Measurements from ENCODE around the gene MRPL42.
"Not testable (repeated sequence)": the region's sequence is repeated elsewhere in the genome, so short reads cannot be mapped to it uniquely, and the experiment has no call there.

The MRPL42 gene

DNA sequence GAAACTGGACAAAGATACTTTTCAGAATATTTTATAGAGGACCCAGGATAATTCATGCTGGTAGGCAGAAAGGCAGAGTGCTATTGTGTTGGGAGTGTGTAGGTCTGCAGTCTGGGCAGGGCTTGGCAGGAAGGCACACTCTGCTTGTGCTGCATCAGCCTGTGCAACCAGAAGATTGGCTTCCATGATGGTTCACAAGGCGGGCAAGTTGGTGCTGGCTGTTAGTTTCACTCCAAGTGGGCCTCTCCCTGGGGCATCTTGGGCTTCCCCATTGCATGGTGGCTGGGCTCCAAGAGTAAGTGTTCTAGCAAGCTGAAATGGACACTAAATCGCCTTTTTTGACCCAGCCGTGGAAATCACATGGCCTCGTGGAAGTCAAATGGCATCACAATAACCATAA, 23.7 kb upstream of the MRPL42 start:
- no peak for DNase-seq

DNA sequence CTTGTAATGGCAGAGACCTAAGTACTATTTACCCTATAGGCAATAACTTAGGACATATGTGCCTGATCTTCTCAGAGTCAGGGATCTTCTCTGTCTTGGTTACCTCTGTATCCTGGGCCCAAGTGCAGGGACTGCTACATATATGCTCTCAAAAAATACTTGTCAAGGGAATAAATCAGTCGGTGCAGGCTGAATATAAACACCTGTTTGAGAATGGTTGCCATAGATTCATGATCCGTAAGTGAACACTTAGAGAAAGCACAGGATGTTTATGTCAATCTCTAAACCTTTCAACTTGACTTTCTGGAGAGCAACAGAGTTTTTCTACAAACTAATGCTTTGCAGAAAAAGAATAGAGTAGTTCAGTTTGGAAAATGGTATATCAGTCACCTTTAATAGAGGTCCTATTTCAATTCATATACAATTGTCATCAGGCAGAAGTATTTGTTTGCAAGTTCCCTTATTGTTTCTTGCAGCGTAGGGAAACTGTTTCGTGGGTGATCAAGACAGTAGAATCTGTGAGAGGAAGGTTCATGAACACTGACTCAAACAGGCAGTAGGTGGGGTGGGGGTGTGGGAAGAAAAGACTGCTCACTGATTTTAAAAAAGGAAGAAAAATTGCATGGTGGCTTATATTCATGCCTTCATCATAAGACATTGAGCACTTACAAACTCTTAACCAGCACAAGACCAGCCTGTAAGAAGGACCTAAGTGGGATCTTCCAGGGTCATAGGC, 19.6 kb upstream of the MRPL42 start:
- DNase-seq, result peak in 12 of 56 donors; percentile 5 to 51 (median 26)

DNA sequence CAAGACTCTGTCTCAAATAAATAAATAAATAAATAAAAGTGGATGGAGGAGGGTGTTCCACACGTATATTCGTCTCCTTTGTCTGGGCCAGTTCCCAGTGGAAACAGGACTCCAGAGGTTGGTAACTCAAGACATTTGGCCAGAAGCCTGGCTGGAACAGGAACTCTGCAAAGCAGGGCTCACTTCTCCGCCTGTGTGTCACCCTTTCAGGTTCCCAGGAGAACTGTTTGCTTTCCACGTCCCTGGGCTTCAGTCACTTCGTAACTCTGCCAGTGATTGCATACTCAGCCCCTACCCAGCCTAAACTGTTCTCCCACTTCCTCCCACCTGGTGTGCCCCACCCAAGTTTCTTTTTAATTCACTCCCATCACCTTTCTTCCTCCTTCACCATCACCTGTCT, 18.5 kb upstream of the MRPL42 start:
- peak in 12 of 56 donors; percentile 2 to 38 (median 14) for DNase-seq

DNA sequence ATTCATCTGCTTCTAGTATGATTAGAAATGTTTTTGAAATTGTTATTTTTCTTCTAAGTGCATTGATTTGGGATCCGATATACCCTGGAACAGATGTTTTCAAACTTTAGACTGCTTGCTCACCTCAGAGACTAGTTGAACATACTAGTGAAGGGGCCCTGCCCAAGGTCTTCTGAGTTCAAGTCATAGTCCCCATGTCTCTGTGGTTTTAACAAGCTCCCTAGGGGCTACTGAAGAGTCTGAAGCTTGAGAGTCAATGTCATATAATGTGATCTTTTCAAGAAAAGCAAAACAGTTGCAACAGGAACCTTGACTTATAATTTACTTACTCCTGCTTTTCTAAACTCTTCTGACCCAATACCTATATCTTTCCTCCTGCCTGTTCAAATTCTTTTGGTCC, 18.0 kb upstream of the MRPL42 start:
- DNase-seq, result no peak

DNA sequence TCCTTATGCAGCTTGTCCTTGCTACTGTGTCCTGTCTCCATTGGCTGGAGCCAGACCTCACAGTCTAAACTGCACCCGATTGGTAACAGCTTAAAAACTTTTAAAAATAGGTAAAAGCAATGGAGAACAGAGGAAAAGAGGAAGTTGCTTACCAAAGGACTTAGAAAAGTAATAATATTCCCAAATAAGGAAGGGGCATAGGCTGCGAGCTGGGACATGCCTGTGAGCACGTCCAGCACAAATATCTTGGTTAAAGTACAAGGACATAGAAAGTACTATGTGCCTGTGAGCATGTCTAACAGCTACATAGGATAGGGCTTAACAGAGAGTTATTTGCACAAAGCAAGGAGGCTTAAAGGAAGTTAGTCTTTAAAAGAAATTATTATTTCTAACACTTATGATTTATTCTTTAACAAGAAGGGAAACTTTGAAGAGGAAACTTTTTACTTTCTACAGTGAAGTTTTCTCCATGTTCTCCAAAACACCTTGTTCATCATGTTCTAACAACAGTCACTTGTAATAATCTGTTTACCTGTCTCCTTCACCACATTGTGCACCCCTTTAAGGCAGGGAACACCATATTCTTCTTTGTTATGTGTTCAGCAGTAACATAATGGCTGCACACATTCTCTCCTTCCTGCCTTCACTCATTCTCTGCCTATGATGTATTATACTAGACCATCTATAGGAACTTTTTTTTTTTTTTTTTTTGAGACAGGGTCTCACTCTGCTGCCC, 15.7 kb upstream of the MRPL42 start:
- DNase-seq, result no peak

DNA sequence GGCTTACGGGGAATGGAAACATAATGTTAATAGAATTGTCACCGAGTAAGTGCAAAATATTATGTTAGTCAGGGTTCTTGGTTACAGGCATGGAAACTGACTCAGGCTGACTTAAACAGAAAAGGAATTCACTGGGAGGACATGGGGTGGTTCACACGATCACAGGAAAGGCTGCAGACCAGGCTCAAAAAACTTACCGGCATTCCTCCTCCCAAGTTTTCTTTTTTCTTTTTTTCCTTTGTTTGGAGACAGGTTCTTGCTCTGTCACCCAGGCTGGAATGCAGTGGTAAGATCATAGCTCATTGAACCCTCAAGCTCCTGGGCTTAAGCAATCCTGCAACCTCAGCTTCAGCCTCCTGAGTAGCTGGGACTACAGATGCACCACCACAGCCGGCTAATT, 13.7 kb upstream of the MRPL42 start:
- no peak for DNase-seq

DNA sequence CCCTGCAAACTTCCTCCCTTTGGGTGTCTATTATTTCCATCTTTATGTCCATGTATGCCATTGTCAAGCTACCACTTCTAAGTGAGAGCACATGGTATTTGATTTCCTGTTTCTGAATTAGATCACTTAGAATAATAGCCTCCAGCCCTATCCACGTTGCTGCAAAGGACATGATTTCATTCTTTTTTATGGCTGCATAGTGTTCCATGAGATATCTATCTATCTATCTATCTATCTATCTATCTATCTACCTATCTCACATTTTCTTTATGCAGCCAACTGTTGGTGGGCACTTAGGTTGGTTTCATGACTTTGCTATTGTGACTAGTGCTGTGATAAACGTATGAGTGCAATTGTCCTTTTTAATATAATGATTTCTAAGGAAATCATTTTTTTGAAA, 11.2 kb upstream of the MRPL42 start:
- DNase-seq, result no peak

DNA sequence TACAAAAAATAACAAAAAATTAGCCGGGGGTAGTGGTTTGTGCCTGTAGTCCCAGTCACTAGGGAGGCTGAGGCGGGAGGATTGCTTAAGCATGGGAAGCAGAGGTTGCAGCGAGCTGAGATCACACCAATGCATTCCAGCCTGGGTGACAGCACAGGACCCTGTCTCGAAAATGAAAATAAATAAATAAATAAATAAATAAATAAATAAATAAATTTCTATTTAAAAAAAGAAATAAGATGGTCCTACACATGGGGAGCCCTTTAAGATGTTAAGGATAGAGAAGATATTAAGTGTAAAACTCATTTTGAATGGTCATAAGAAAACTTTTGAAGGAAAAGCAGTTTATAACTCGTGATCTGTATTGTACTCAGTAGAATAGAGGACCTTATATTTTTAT, 8.2 kb upstream of the MRPL42 start:
- no peak for DNase-seq

DNA sequence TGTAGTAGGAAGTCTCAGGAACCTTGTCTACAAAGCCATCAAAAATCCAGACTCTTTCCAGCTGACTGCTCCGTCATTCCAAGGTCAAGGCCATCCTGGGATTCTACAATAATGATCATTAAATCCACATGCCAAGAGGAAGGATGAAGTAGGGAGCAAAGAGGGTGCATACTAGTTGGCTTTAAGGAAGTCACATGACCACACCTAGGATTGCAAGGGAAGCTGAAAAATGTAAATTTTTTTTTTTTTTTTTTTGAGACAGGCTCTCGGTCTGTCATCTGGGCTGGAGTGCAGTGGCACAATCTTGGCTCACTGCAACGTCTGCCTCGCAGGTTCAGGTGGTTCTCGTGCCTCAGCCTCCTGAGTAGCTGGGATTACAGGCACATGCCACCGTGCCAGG, 7.3 kb upstream of the MRPL42 start:
- no peak for DNase-seq

DNA sequence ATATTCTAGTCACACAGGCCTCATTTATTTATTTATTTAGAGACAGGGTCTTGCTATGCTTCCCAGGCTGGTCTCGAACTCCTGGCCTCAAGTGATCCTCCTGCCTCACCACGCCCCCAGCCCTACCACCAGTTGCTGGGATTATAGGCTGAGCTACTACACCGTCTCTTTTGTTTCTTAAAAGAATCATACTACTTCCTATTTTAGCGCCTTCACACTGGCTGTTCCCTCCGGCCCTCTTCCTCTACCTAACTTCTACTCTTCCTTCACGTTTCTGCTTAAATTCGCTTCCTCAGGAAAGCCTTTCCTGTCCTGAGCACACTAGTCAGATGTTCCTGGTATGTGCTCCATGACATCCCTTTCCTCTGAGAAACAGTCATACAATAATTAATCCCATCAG, 6.4 kb upstream of the MRPL42 start:
- no peak for DNase-seq

DNA sequence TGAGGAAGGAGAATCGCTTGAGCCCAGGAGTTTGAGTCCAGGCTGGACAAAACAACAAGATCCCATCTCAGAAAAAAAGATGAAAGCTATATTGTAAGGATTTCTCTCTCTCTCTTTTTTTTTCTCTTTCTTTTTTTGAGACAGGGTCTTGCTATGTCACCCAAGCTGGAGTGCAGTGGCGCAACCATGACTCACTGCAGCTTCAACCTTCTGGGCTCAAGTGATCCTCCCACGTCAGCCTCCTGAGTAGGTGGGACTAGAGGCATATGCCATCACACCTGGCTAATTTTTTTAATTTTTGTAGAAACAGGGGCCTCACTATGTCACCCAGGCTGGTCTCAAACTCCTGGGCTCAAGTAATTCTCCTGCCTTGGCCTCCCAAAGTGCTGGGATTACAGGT, 5.8 kb upstream of the MRPL42 start:
- DNase-seq, result no peak

DNA sequence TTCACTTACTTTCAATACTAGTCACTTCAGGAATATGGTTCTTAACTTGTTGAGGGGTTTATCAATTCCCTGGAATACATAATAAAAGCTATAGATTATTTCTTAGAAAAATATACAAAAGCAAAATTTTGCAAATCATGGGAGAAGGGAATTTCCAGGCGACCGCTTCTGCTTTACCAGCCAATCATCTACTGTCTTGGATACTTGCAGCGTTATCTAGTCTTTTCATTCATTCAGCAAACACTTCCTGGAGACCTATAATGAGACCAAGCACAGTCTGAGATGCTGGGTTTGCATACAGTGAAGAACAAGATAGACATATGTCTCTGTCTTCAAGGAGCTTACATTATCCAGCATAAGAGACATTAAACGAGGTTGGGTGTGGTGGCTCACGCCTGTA, 1.5 kb upstream of the MRPL42 start:
- no peak for DNase-seq

DNA sequence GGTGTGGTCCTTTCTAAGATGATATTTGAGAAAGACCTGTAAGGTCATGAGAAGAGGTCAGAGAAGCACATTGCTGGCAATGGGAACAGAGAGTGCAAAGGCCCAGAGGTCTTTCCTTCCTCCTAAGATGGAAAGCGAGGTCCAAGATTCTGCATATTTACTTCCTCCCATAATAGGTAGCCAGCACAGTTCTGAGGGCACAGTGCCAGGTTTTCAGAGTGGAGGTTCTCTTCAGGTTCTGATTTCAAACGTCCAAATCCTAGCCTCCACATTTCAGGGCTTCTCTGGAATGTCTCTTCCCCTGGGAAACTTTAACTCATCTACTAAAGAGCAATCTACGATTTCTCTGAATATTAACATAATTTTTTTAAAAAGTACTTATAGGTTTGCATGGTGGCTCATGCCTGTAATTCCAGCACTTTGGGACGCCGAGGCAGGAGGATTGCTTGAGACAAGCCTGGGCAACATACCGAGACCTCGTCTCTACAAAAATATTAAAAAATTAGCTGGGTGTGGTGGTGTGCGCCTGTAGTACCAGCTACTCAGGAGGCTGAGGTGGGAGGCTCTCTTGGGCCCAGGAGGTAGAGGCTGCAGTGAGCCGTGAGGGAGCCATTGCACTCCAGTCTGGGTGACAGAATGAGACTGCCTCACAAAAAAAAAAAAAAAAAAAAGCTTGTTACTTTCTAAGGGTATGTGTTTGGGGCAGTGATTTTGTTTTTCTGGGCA, 526 bp upstream of the MRPL42 start:
- DNase-seq, result peak in 3 of 56 donors; percentile 1 to 30 (median 1)

DNA sequence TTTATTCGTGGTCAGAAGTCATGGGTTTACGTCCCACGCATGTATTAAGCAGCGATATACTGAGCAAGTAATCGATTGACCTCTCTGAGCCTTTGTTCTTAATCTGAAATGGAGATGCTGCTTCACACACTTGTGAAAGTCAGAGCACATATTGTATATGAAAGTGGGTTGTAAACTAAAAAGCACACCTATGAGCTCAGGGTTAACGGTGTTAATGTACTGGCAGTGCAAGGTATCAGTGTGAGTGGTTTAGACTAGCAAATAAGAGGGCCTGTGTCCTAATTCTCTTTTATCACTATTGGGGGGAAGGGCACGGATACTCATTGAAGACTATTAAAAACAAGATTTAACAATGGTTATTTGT, 676 bp downstream of the MRPL42 start:
- DNase-seq, result no peak

DNA sequence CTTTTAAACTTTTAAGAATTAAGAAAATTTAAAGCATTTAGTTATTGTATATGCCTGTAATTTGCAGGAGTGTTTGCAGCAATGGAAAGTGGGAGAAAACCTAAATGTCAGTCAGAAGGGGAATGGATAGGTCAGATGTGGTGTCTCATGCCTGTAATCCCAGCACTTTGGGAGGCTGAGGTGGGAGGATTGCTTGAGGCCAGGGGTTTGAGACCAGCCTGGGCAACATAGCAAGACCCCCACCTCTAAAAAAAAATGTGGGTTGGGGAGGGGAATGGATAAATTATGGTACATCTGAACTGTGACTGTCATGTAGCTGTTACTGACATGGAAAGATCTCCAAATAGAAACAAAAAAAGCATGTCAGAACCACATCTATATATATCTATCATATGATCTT, 2.1 kb downstream of the MRPL42 start:
- DNase-seq, result no peak

DNA sequence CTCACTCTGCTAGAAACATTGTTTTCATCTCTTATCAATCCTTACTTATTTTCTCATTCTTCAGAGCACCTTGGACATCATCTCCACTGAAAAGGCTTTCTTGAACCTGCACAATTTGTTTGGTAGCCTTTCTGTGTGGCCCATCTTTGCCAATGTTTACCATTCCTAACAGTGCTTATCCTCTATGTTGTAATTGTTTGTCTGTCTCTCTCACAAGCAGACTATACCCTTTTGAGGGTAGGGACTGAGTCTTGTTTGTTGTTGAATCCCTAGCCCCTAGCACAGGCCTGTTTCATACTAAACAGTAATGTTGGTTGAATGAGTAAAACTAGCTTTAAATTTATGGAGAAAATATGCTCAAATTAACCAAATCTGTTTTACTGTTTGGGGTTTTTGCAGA, 9.2 kb downstream of the MRPL42 start:
- DNase-seq, result no peak

DNA sequence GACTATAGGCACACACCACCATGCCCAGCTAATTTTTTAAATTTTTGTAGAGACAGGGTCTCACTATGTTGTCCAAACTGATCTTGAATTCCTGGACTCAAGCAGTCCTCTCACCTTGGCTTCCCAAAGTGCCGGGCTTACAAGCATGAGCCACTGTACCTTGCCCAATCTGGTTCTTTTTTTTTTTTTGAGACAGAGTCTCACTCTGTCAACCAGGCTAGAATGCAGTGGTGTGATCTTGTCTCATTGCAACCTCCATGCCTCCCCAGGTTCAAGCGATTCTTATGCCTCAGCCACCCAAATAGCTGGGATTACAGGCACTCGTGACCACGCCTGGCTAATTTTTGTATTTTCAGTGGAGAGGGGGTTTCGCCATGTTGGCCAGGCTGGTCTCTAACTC, 15.4 kb downstream of the MRPL42 start:
- no peak for DNase-seq

DNA sequence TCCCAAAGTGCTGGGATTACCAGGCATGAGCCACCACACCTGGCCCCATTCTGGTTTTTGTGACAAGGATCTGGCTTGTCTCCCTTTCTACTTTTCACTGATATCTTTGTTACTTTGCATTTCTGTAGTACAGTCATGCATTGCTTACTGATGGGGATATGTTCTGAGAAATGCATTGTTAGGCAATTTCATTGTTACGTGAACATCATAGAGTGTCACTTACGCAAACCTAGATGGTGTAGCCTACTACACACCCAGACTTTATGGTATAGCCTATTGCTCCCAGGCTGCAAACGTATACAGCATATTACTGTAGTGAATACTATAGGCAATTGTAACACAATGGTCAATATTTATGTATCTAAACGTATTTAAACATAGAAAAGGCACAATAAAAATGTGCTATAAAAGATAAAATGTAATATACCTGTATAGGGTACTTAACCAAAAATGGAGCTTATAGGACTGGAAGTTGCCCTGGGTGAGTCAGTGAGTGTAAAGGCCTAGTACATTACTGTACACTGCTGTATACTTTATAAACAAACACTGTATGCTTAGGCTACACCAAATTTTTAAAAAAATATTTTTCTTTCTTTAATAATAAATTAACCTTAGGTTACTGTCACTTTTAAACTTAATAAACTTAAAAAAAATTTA, 16.0 kb downstream of the MRPL42 start:
- DNase-seq, result no peak

DNA sequence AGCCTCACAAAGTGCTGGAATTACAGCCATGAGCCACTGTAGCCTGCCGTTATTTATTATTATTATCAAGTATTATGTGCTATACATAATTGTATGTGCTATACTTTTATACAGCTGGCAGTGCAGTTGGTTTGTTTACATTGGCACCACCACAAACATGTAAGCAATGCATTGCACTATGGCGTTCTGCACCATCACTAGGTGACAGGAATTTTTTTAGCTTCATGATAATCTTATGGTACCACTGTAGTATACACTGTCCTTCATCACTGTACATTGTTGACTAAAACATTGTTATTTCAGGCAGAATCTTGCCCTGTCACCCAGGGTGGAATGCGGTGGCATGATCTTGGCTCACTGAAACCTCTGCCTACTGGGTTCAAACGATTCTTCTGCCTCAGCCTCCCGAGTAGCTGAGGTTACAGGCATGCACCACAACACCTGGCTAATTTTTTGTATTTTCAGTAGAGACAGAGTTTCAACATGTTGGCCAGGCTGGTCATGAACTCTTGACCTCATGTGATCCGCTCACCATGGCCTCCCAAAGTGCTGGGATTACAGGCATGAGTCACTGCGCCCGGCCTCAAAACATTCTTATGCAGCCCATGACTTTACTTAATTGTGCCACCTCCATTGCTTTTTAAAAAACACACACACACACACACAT, 17.1 kb downstream of the MRPL42 start:
- DNase-seq, result no peak

DNA sequence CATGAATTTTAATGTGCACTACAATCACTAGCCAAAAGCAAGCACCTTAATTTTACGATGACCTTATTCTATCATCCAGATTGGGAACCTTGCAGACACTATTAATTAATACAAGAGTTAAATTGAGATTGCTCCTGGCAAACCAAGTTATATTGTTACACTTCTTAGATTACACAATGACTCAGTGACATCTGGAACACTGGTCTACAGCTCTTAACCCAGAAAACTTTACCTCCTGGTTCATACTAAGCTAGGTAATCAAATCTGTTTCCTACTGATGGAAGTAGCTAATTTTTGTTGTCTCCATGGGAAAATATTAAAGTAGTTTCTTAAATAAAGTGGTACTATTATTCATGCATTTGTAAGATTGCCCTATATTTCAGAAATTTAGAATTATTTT, 25.5 kb downstream of the MRPL42 start:
- not testable (repeated sequence) for DNase-seq

DNA sequence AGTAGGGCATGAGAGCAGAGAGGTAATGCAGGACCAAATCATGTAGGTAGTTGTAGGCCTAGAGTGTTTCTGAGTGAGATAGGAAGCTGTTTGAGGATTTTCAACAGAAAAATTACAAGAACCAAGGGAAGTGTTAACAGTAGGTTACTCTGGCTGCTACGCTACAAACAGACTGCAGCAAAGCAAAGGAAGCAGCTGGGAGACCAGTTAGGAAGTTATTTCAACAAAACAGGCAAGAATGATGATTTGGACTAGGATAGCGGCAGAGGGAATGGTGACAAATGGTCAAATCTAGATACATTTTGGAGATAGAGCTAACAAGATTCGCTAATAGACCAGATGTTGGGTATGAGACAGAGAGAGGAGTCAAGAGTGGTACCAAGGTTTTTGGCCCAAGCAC, 26.8 kb downstream of the MRPL42 start:
- DNase-seq, result no peak

DNA sequence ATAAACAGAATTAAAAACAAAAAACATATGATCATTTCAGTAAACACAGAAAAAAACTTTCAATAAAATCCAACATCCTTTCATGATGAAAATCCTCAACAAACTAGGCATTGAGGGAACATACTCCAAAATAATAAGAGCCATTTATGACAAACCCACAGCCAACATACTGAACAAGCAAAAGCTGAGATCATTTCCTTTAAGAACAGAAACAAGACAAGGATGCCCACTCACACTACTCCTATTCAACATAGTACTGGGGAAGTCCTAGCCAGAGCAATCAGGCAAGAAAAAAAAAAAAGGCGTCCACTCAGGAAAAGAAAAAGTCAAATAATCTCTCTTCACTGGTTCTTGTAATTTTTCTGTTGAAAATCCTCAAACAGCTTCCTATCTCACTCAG, 30.1 kb downstream of the MRPL42 start:
- no peak for DNase-seq

Measured in nucleus accumbens (tissue), 56 donors.